Testis (tissue), 3 donors: ENCODE results near the gene DDX47. TPM values are rescaled to one million over a fixed set of nuclear protein-coding genes. Genes with fewer than 3 reads are reported as not detected.
"Not testable (repeated sequence)": the region's sequence is repeated elsewhere in the genome, so short reads cannot be mapped to it uniquely, and the experiment has no call there.

Experiments
- DNase-seq: peaks from one replicate; pipeline ENCODE4 v3.0.0-alpha.2; 2019
- H3K27ac ChIP-seq, 2 donors: fragments of 200-600 bp; sonication (generic); one replicate each; pipeline ENCODE4 v1.5.1; 2019
- H3K27me3 ChIP-seq: fragments of 200-600 bp; sonication (generic); one replicate; pipeline ENCODE4 v1.5.1; 2019
- H3K36me3 ChIP-seq: fragments of 200-600 bp; sonication (generic); one replicate; pipeline ENCODE4 v1.5.1; 2017; ENCODE audit warnings: low read depth; ENCODE audit errors: missing control alignments
- H3K4me1 ChIP-seq: fragments of 200-600 bp; sonication (generic); one replicate; pipeline ENCODE4 v1.5.1; 2019
- H3K4me3 ChIP-seq, 2 donors: fragments of 200-600 bp; sonication (generic); one replicate each; pipeline ENCODE4 v1.5.1; 2017 to 2019
- H3K9me3 ChIP-seq: fragments of 200-600 bp; sonication (generic); one replicate; pipeline ENCODE4 v1.5.1; 2017
- POLR2A ChIP-seq: fragments of 450-650 bp; IDR thresholded peaks from one replicate; pipeline ENCODE4 v1.6.1; 2017; ENCODE audit warnings: antibody characterized with exemption, mild to moderate bottlenecking, moderate library complexity
- WGBS, 2 donors: methylation state at CpG; one replicate each; pipeline ENCODE4 v1.1.5; 2018; 5-methylcytosine and 5-hydroxymethylcytosine counted together
- intact Hi-C: fragments of 100-400 bp; cut with DNase I; formaldehyde crosslinking; loops from one replicate; pipeline ENCODE4 v1.15.1; 2023; ENCODE audit warnings: low total_unique reads
- polyA plus RNA-seq: library from polyadenylated mRNA; stranded (reverse); fragments of 350-450 nt; fragmentation: Illumina TruSeq; extraction: RNeasy Lipid Tissue Mini Kit (QIAGEN cat#74804); gene quantifications from one replicate; pipeline ENCODE4 v1.2.3, GENCODE V29; 2014; ENCODE audit warnings: low read depth, low replicate concordance; ENCODE audit not compliant: insufficient read depth
- total RNA-seq, 2 donors: library from RNA; depleted of rRNA; stranded (reverse); fragments of >200 nt; gene quantifications; one replicate each; pipeline ENCODE4 v1.2.3, GENCODE V29; 2016
- TF ChIP-seq, protein P1 (sequence below), 3 experiments: fragments of 450-650 bp in 2 of 3; fragments of 200-600 bp in 1 of 3; sonication (generic) in 1 of 3; IDR thresholded peaks; one replicate each; pipeline ENCODE4 v1.5.1; 2016 to 2019; ENCODE audit warnings: antibody characterized with exemption in 3 of 3, mild to moderate bottlenecking in 2 of 3, moderate library complexity in 1 of 3

The DDX47 gene
- total and polyA plus RNA-seq, 3 donors from 2014 or later, result 52.4 to 85.4 (median 82.4) TPM

DNA sequence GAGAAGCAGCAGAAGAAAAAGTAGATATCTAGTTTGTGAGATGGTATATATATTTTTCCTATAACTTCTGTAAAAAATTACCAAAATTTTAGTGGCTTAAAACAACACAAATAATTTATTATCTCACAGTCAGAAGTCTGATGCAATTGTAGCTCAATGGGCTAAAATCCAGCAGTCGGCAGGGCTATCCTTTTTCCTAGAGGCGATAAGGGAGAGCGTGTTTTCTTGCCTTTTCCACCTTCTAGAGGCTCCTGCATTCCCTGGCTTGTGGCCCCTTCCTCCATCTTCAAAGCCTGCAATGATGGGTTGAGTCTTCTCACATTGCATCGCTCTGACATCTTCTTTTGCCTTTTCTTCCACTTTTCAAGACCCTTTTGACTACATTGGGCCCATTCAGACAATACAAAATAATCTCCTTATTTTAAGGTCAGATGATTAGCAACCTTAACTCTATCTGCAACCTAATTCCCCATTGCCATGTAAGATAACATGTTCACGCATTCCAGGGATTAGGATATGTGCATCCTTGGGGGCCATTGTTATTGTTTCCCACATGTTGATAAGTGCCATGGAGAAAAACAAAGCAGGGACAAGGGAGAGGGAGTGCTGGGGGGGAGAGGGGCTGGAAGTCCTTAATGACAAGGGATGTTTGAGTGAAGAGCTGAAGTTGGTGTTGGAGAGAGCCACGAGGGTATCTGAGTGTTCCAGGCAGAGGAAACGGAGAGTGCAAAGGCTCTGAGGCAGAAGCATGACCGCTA, 13.8 kb upstream of the DDX47 start:
- no peak for DNase-seq
- no peaks in the 10 kb centered on the region for H3K9me3 ChIP-seq
- no peaks in the 10 kb centered on the region for H3K4me1 ChIP-seq
- no peak for TF ChIP-seq POLR2A
- TF ChIP-seq, protein P1, sequence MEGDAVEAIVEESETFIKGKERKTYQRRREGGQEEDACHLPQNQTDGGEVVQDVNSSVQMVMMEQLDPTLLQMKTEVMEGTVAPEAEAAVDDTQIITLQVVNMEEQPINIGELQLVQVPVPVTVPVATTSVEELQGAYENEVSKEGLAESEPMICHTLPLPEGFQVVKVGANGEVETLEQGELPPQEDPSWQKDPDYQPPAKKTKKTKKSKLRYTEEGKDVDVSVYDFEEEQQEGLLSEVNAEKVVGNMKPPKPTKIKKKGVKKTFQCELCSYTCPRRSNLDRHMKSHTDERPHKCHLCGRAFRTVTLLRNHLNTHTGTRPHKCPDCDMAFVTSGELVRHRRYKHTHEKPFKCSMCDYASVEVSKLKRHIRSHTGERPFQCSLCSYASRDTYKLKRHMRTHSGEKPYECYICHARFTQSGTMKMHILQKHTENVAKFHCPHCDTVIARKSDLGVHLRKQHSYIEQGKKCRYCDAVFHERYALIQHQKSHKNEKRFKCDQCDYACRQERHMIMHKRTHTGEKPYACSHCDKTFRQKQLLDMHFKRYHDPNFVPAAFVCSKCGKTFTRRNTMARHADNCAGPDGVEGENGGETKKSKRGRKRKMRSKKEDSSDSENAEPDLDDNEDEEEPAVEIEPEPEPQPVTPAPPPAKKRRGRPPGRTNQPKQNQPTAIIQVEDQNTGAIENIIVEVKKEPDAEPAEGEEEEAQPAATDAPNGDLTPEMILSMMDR (IDR thresholded peaks at IDR 0.05), result no peak
- H3K27me3 ChIP-seq, result no peaks in the 10 kb centered on the region
- H3K4me3 ChIP-seq, result no peak overlapping the region
- H3K27ac ChIP-seq, result no peak overlapping the region
- intact Hi-C loops, result no loop called here
- 88 to 96% methylated on average over 8 of the region's 8 CpGs for WGBS, 2 donors
- H3K36me3 ChIP-seq, result no peaks in the 10 kb centered on the region

DNA sequence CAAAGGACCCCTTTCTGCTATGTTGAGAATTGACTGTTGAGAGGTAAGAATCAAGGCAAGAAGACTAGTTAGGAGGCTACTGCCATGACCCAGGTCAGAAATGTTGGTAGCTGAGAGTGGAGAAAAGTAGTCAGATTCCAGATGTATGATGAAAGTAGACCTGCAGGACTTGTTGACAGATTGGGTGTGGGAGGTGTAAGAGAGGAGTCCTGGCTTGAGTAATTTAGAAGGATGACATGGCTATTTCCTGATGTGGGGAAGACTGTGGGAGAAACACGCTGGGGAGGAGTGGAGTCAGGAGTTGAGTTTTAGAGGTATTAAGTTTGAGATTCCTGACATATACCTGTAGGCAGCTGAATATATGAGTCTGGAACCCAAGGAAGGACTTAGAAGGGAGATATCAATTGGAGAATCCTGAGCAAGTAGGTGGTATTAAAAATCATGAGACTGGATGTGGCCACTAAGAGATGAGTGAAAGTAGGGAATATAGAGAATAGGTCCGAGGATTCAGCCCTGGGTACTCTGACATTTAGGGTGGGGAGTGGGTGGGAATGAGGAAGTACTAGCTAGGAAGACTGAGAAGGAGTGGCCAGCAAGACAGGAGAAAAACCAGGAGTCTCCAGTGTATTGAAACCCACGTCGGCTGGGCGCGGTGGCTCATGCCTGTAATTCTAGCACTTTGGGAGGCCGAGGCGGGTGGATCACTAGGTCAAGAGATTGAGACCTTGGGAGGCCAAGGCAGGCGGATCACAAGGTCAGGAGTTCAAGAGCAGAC, 12.6 kb upstream of the DDX47 start:
- 82 to 92% methylated on average over 9 of the region's 9 CpGs for WGBS, 2 donors
- no peaks in the 10 kb centered on the region for H3K27me3 ChIP-seq

DNA sequence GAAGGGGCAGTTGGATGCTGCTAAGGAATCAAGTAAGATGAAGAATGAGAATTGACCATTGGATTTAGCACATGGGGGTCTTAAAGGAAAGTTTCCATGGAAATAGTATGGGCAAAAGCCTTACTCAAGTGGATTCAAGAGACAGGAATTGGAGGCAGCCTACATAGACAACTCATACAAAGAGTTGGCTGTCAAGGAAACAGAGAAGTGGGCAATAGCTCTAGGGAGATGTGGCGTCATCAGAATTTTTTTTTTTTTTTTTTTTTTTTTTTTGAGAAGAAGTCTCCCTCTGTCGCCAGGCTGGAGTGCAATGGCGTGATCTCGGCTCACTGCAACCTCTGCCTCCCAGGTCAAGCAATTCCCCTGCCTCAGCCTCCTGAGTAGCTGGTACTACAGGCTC, 11.5 kb upstream of the DDX47 start:
- H3K36me3 ChIP-seq, H3K4me1 ChIP-seq, H3K4me3 ChIP-seq, H3K9me3 ChIP-seq, H3K27me3 ChIP-seq, DNase-seq, H3K27ac ChIP-seq, intact Hi-C loops: not testable (repeated sequence)
- WGBS, 2 donors, result 90 to 92% methylated on average over 4 of the region's 4 CpGs

More for the DNA sequence above, 12.6 kb upstream of the DDX47 start:
- no peak for TF ChIP-seq POLR2A
- TF ChIP-seq, protein P1 (IDR thresholded peaks at IDR 0.05), result no peak
- H3K36me3 ChIP-seq, result no peaks in the 10 kb centered on the region
- no peaks in the 10 kb centered on the region for H3K9me3 ChIP-seq
- H3K4me3 ChIP-seq, result no peak overlapping the region
- no peak overlapping the region for H3K27ac ChIP-seq
- no peaks in the 10 kb centered on the region for H3K4me1 ChIP-seq
- no peak for DNase-seq
- intact Hi-C loops, result no loop called here

DNA sequence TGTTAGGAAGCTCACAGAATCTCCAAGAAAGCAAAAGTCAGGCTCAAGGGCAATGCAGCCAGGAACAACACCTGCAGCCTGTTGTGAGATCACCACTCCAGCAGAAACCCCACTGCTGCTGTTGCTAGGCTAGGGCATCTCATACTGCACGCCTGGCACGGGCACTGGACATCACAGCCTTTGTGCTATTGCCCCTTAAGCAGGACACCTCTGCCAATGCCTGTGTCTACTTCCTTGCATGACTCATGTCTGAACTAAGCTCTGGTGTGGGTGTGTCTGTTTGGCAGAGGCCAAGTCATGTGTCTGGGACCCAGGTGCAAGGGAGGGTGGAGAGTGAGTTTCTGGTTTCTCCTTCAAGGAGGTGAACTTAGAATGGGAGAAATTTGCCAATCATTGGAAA, 10.0 kb upstream of the DDX47 start:
- no peak overlapping the region for H3K4me3 ChIP-seq
- WGBS, 2 donors, result 71% methylated on average over 2 of the region's 2 CpGs; no CpG with 5 or more reads in 1 of the 2 donors
- no peak overlapping the region for H3K27ac ChIP-seq
- no peaks in the 10 kb centered on the region for H3K36me3 ChIP-seq
- H3K4me1 ChIP-seq, result peaks cover 11% of the 10 kb centered on the region
- intact Hi-C loops, result no loop called here
- H3K9me3 ChIP-seq, result no peaks in the 10 kb centered on the region
- DNase-seq, result peak; percentile 36
- no peaks in the 10 kb centered on the region for H3K27me3 ChIP-seq
- TF ChIP-seq, protein P1 (IDR thresholded peaks at IDR 0.05), result no peak
- TF ChIP-seq POLR2A, result no peak

DNA sequence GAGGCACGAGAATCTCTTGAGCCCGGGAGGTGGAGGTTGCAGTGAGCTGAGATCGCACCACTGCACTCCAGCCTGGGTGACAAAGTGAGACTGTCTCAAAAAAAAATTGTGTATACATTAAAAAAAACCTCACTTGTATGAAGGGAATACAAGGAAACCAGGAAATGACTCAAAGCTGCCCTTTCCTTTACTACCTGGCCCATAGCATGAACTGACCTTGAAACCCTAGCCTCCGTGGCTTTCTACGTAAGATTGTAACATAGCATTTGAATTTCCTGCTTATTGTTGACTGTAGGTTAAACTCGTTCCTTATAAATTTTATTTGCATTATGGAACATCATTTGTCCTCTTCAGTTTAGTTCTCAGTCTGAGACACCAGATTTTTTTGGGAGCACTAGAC, 9.1 kb upstream of the DDX47 start:
- Histone ChIP-seq H3K4me3 (no peak overlapping the region), H3K27me3 (no peaks in the 10 kb centered on the region), H3K27ac (no peak overlapping the region), H3K4me1 (peaks cover 18% of the 10 kb centered on the region), H3K9me3 (no peaks in the 10 kb centered on the region), H3K36me3 (no peaks in the 10 kb centered on the region)
- no peak for DNase-seq
- intact Hi-C loops, result no loop called here
- 73 to 80% methylated on average over 6 of the region's 6 CpGs for WGBS, 2 donors
- TF ChIP-seq POLR2A, result no peak
- TF ChIP-seq, protein P1 (IDR thresholded peaks at IDR 0.05), result no peak
